HG03432 (cell line): ENCODE measurements around the gene KLF15.

ENCODE experiments used
- ATAC-seq: cut with Tn5 transposase; IDR thresholded peaks from one replicate; pipeline ENCODE4 v1.9.1; 2021; ENCODE audit warnings: mild to moderate bottlenecking, moderate library complexity; ENCODE audit not compliant: unreplicated experiment

The KLF15 gene

DNA sequence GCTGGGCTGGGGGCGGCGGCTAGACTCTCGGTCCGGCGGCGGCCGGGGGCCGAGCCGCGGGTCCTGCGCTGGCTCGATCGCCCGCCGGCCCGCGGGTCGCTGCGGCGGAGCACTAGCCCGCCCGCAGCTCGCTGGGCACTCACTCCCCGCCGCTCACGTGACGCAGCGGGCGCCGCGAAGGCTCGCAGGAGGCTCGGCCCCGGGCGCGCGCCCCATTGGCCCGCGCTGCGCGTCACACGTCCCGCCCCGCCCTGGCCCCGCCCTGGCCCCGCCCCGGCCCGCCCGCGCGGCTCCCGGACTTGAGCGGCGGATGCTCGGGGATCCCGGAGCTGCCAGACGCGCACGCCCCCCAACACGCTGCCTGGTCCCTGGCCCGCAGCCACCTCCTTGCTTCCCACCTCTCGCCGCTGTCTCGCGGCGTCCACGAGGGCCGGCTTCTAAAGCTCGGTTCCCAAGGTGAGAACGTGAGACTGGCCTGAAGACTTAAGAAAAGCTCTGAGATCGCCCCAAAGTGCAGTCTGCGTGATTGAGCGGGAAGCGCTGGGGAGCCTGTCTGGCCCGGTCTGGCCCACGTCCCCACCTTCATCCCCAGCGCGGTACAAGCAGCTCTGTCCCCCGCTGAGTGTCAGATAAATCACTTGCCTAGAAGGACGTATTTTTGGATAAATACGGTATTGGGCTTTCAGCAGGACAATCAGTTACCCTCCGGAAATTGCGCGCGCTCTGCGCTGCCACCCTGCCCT, at the start of gene KLF15:
Gene KLF15 (minus strand): TSS at position 114 of the 743 bp plus-strand sequence. CDS start 4,486 bp downstream, outside the sequence.
- peak; percentile 90 for ATAC-seq

DNA sequence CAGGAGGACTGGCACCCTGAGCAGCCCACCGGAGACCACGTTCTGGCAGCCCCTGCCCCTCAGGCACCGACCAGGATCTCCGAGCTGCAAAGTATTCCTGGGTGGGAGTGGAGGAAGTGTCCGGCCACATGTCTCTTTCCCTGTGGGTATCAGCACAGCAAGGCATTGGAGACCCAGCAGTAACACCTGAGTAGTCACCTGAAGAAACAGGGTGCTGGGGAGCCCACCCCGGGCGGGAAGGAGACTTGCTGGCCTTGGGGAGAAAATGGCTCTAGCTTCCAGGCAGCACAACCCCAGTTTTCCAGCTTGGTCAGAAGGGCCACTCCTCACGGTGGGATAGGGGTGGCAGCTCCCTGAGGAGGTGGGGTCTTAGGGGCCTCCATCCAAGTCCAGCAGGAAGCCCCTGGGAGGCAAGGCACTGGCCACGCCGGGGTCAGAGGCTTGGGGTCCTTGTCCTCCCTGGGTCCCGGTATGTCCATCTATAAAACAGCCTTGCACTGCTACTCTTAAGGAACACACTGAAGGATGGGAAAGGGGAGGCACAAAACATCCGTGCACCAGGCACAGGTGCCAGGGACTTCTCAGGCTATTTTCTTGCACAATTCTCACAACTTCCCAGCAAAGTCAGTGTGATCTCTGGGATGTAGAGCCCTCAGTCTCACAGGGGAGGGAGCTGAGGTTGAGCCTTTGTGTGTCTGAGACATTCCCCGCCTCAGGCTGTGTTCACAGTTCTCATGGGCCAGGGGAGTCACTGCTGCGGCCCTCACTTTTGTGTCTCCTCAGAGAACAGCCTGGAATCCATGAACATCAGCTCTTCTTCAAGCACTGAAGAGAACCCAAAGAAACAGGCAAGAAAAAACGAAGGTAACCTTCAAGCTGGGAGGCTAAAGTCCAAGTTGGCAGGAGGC, 49.4 kb upstream of the KLF15 start:
- no peak for ATAC-seq

DNA sequence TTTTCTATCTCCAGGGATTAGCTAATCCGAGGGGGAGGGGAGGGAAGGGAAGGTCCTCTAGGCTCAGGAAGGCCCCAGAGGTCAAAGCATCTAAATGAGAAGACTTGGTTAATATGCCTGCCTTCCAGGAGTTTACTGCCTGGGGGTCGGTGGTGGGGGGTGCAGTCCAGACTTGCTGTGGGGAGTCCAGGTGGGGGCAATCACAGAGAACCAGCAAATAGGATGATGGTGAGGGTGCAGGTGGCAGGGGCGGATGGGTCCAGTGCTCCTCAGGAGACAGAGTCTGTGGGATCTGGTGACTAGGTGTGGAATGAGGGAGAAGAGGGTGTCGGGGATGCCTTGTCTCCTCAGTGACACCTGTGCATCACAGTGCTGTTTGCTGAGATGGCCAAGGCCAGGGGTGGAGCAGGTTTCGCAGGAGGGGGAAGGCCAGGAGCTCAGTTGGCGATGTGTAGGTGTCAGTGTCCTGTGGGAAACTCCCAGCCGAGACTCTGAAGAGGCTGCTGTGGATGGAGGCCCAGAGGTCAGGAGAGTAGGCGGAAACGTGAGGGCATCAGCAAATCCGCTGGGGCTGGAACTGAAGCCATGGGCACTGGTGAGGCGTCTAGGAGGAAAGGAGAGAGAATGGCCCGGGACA, 45.6 kb upstream of the KLF15 start:
- no peak for ATAC-seq

- no peak for ATAC-seq
Measured at GRCh38 chr3:126402178-126402577, 45.0 kb upstream of the KLF15 start.

GRCh38 chr3:126401611-126402160, 44.5 kb upstream of the KLF15 start:
- no peak for ATAC-seq

GRCh38 chr3:126399756-126400155, 42.5 kb upstream of the KLF15 start:
- no peak for ATAC-seq

DNA sequence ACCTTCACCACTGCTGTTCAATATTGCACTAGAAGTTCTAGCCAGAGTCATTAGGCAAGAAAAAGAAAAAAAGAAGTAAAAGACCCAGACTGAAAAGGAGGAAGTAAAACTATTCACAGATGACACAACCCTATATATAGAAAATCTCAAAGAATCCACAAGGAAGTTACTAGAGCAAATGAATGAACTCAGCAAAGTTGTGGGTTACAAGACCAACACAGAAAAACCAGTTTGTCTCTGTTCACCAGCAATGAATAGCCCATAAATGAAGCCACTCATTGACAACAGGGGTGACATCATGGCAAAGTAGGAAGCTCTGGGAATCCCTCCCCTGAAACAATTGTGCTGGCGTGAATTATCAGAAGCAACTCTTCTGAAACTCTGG, 42.1 kb upstream of the KLF15 start:
- peak; percentile 70 for ATAC-seq

DNA sequence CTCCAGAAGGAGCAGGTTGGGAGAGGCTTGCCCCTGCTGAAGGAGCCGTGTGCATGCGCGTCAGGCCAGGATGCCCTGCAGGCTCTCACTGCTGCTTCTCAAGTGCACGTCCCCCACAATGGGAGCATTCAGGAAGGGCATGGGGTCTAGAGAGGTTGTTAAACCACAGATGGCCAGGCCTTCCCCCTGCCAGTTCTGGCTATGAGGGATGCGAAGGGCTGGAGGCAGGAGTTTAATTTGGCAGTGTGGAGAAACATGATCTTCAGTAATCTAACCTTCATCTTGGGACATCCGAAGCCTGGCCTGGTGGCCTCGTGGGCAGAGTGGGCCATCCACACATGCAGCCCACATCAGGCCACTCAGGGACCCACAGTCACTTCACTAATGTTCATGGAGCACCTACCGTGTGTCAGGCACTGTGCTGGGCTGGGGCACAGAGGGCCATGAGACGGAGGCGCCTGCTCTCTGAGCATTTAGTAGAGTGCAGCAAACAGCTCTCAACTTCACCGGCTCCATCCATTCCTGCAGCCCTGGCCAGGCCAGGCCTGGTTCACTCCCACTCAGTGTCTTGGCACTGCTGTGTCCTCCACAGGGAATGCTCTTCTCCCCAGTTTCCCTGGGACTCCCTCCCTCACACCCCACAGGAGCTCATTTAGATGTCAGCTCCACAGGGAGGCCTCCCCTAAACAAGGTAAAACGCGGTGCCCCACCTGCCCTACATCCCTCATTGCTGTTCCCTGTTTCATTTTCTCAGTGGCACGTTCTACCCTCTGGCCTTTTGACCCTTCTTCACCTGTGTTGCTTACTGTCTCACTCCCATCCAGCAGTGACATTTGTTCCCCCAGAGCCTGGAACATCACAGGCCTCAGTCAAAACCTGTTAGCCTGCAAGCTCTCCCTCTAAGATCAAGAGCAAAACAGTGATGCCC, 41.5 kb upstream of the KLF15 start:
- no peak for ATAC-seq

GRCh38 chr3:126397610-126398422, 40.6 kb upstream of the KLF15 start:
- ATAC-seq, result no peak

DNA sequence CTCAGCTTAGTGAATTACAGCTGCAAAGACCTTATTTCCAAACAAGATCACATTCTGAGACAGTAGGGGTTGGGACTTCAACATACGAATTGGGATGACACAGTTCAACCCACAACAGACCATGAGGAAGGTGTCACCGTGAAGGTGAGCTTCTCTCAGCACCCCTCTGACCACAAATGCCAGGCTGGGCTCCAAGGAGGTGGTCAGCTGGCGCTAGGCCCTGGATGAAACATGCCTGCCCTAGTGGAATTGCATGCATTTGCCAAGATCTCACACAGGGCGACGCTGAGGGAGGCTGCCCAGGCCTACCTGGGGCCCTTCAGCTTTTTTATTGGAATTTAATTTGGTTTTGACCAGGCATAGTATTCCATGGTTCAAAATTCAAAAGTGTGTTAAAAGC, 39.3 kb upstream of the KLF15 start:
- no peak for ATAC-seq

GRCh38 chr3:126395846-126396513, 38.8 kb upstream of the KLF15 start:
- no peak for ATAC-seq

DNA sequence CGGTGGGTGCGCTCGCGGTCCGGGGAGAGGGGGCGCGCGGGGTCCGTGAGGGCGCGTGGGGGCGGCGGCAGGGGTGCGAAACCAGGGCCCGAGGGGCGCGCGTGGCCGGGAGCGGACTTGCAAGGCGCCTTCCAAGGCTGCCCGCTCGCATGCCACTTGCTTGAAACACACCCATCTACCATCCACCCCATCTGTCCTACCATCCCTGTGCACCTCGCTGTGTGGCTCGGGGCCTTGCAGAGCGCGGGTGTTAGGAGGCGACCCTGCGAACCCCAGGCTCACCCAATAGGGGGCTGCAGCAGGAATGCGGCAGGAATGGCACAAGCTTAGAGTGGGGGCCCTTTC, 37.7 kb upstream of the KLF15 start:
- no peak for ATAC-seq

GRCh38 chr3:126394179-126394976, 37.2 kb upstream of the KLF15 start, which contains the start of gene CFAP100:
CFAP100 (plus strand) TSS chr3:126394909; CDS start chr3:126396001, 1,092 bp downstream.
- no peak for ATAC-seq

DNA sequence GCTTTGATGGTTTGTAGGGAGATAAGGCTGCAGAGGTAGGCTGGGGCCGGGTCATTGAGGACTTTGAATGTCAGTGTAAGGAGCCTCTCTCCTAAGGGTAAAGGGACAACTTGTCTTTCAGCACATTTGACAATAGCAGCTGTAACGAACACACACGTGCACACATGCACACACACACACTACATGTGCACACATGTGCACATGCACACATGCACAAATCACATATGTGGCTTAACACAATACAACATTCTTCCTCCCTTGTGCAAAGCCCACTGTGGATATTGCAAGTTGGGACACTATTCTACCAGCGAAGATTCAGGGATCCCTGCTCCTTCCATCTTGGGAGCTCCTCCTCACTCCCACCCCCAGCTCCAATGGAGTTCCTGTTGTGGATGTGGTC, 36.4 kb upstream of the KLF15 start:
- ATAC-seq, result no peak

- ATAC-seq, result no peak
Measured at GRCh38 chr3:126392246-126392645, 35.0 kb upstream of the KLF15 start.

DNA sequence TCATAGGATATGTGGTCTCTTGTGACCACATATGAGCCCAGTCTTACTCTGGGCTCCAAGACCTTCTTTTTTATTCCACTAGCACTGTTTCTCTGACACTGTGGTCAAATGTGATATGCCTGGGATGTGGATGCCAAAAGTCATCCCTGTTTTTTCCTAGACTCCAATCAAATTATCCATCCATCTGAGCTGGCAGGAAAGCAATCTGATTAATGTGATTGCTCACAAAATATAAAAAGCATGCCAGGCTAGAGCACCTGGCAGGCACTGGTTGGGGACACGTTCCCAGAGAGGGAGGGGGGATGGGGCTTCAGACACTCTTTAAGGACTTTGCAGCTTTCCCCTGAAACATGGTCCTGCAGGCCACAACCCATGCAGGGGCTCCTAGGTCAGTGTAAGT, 34.4 kb upstream of the KLF15 start:
- no peak for ATAC-seq

DNA sequence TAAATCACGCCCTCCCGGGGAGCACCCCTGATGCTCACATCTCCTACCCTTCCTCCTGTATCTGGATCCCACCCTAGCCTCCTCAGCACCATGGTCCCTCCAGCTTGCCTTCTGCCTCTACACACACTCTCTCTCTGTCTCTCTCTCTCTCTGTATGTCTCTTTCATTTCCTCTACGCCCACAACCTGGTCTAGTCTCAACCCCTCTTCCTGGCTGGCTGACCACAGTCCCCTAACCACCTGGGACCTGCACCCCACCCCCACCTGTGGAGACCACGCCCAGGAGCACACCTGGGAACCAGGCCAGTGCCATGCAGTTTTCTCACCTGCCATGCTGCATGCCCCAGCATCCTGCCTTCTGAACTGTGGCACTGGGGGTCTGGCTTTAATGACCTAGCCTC, 33.5 kb upstream of the KLF15 start:
- ATAC-seq, result no peak

GRCh38 chr3:126390201-126390600, 33.0 kb upstream of the KLF15 start:
- ATAC-seq, result no peak
